CD14-positive monocyte (primary cell): ENCODE measurements around the gene KIRREL1. TPM values are rescaled to one million over a fixed set of nuclear protein-coding genes. Genes with fewer than 3 reads are reported as not detected.

Experiments used
- DNase-seq, 3 donors: peaks; one replicate each; pipeline ENCODE4 v3.0.0-alpha.2; 2011 to 2022
- H2AFZ ChIP-seq: 2 replicates; pipeline ENCODE4 v1.6.0; 2012; ENCODE audit warnings: mild to moderate bottlenecking, low read depth, low read length, inconsistent platforms; ENCODE audit not compliant: insufficient read depth, poor library complexity, severe bottlenecking
- H3K27ac ChIP-seq, 2 donors: 1 replicate in 1 of 2; 2 replicates in 1 of 2; pipeline ENCODE4 v1.5.1; 2012 to 2013; ENCODE audit warnings: low read length in 2 of 2, control low read depth in 1 of 2, inconsistent platforms in 1 of 2, low read depth in 1 of 2, mild to moderate bottlenecking in 1 of 2
- H3K27me3 ChIP-seq, 2 donors: one replicate each; pipeline versions ENCODE4 v1.6.0 to v1.6.1; 2011 to 2013; ENCODE audit warnings: low read length in 2 of 2; ENCODE audit not compliant: control insufficient read depth in 2 of 2, insufficient read depth in 2 of 2
- H3K36me3 ChIP-seq, 2 donors: replicated peaks in 1 of 2; 1 replicate in 1 of 2; 2 replicates in 1 of 2; pipeline versions ENCODE4 v1.5.1 to v1.6.1; 2012 to 2013; ENCODE audit warnings: low read length in 2 of 2, control low read depth in 1 of 2, inconsistent platforms in 1 of 2, mild to moderate bottlenecking in 1 of 2; ENCODE audit not compliant: insufficient read depth in 2 of 2, control insufficient read depth in 1 of 2
- H3K4me1 ChIP-seq, 2 donors: 1 replicate in 1 of 2; 2 replicates in 1 of 2; pipeline versions ENCODE4 v1.5.1 to v1.6.1; 2012 to 2013; ENCODE audit warnings: low read length in 2 of 2, control low read depth in 1 of 2, inconsistent platforms in 1 of 2, mild to moderate bottlenecking in 1 of 2, moderate library complexity in 1 of 2; ENCODE audit not compliant: insufficient read depth in 2 of 2, control insufficient read depth in 1 of 2
- H3K4me2 ChIP-seq: replicated peaks from 2 replicates; pipeline ENCODE3; 2012; ENCODE audit warnings: low read length, moderate library complexity, mild to moderate bottlenecking; ENCODE audit not compliant: poor library complexity, severe bottlenecking; ENCODE audit errors: extremely low read depth
- H3K4me3 ChIP-seq, 3 experiments: fragments of 200-600 bp in 1 of 3; sonication (generic) in 1 of 3; replicated peaks in 1 of 3; 1 replicate in 2 of 3; 2 replicates in 1 of 3; pipeline ENCODE4 v1.5.1; 2011 to 2013; ENCODE audit warnings: low read length in 3 of 3, mild to moderate bottlenecking in 3 of 3, control low read depth in 2 of 3, low read depth in 2 of 3, inconsistent platforms in 1 of 3, moderate library complexity in 1 of 3
- H3K79me2 ChIP-seq: 2 replicates; pipeline ENCODE4 v1.6.0; 2012; ENCODE audit warnings: mild to moderate bottlenecking, control low read depth, inconsistent platforms, low read length, moderate library complexity; ENCODE audit not compliant: insufficient read depth
- H3K9ac ChIP-seq: 2 replicates; pipeline ENCODE4 v1.6.0; 2017; ENCODE audit warnings: low read length, mild to moderate bottlenecking; ENCODE audit not compliant: insufficient read depth, poor library complexity, severe bottlenecking
- H3K9me3 ChIP-seq, 2 donors: replicated peaks in 1 of 2; 1 replicate in 1 of 2; 2 replicates in 1 of 2; pipeline versions ENCODE4 v1.5.1 to v1.6.1; 2012 to 2013; ENCODE audit warnings: low read length in 2 of 2, control low read depth in 1 of 2; ENCODE audit not compliant: control insufficient read depth in 1 of 2, insufficient read depth in 1 of 2
- H4K20me1 ChIP-seq: 2 replicates; pipeline ENCODE4 v1.6.0; 2012; ENCODE audit warnings: mild to moderate bottlenecking, low read length, control low read depth, moderate library complexity; ENCODE audit not compliant: insufficient read depth
- H3K27ac Mint-ChIP-seq, 7 donors: one replicate each; pipeline ENCODE4 v1.8.0; 2020; ENCODE audit warnings: mild to moderate bottlenecking in 7 of 7, mixed read lengths in 7 of 7, moderate library complexity in 6 of 7, inconsistent platforms in 2 of 7
- H3K27me3 Mint-ChIP-seq, 3 donors: one replicate each; pipeline ENCODE4 v1.8.0; 2021 to 2022; ENCODE audit warnings: low read depth in 3 of 3, mild to moderate bottlenecking in 3 of 3, mixed read lengths in 3 of 3, moderate library complexity in 3 of 3, inconsistent platforms in 1 of 3
- H3K36me3 Mint-ChIP-seq, 2 donors: one replicate each; pipeline ENCODE4 v1.8.0; 2020; ENCODE audit warnings: mixed read lengths in 2 of 2, inconsistent platforms in 1 of 2, mild to moderate bottlenecking in 1 of 2
- H3K4me1 Mint-ChIP-seq: one replicate; pipeline ENCODE4 v1.8.0; 2020; ENCODE audit warnings: mild to moderate bottlenecking, mixed read lengths
- H3K4me3 Mint-ChIP-seq, 2 donors: one replicate each; pipeline ENCODE4 v1.8.0; 2020; ENCODE audit warnings: mild to moderate bottlenecking in 2 of 2, mixed read lengths in 2 of 2, moderate library complexity in 1 of 2
- H3K9me3 Mint-ChIP-seq, 7 donors: one replicate each; pipeline ENCODE4 v1.8.0; 2020 to 2022; ENCODE audit warnings: mixed read lengths in 7 of 7, mild to moderate bottlenecking in 6 of 7, moderate library complexity in 6 of 7, inconsistent platforms in 2 of 7
- CTCF ChIP-seq: fragments of 200-600 bp; IDR thresholded peaks from one replicate; pipeline ENCODE4 v1.8.0; 2022; ENCODE audit warnings: antibody characterized with exemption, mild to moderate bottlenecking
- WGBS: methylation state at CpG from one replicate; pipeline ENCODE4 v1.1.5; 2013; ENCODE audit warnings: missing lambda C conversion rate; ENCODE audit not compliant: insufficient coverage; 5-methylcytosine and 5-hydroxymethylcytosine counted together
- intact Hi-C, 2 donors: fragments of 100-400 bp; cut with micrococcal nuclease; formaldehyde crosslinking; loops; one replicate each; pipeline versions ENCODE4 v1.15.0 to v1.15.1; 2023
- polyA plus RNA-seq, 3 donors: library from polyadenylated mRNA; depleted of rRNA in 1 of 3; unstranded in 2 of 3; stranded (reverse) in 1 of 3; fragments of 300-500 nt in 2 of 3; fragments of >200 nt in 1 of 3; fragmentation: Illumina TruSeq in 2 of 3; gene quantifications; 1 replicate in 2 of 3; 2 replicates in 1 of 3; pipeline ENCODE4 v1.2.3, GENCODE V29; 2012 to 2021

The KIRREL1 gene
- polyA plus RNA-seq, 3 donors, result not detected

GRCh38 chr1:157961805-157962762 lies 31.4 kb upstream of the KIRREL1 start:
- no peak overlapping the region for H3K27ac Mint-ChIP-seq
- no peak for TF ChIP-seq CTCF
- H3K9ac ChIP-seq, result no peak overlapping the region
- H3K27ac ChIP-seq, result no peak overlapping the region
- no peak overlapping the region for H3K4me3 ChIP-seq
- DNase-seq, result peak in 2 of 3 donors; percentile 12 to 70
- H3K4me3 Mint-ChIP-seq, result peak overlapping the region in 1 of 2 donors; percentile 29
- H3K36me3 Mint-ChIP-seq, result no peaks in the 10 kb centered on the region
- intact Hi-C loops, result loop anchor here (2.0 to 10.0 kb wide), 2 partner anchors 163 to 169 kb away; a partner anchor contains a TSS
- H3K9me3 ChIP-seq, result no peaks in the 10 kb centered on the region
- H2AFZ ChIP-seq, result no peak overlapping the region
- no peak overlapping the region for H3K4me2 ChIP-seq
- no peaks in the 10 kb centered on the region for H4K20me1 ChIP-seq
- H3K9me3 Mint-ChIP-seq, result peaks cover 0 to 4% (median 0%) of the 10 kb centered on the region in 7 donors
- peaks cover 16 to 30% of the 10 kb centered on the region in 2 donors for H3K27me3 ChIP-seq
- H3K79me2 ChIP-seq, result no peaks in the 10 kb centered on the region
- H3K4me1 Mint-ChIP-seq, result peaks cover 3% of the 10 kb centered on the region
- peaks cover 4% of the 10 kb centered on the region in 2 donors for H3K4me1 ChIP-seq
- peaks cover 12 to 37% (median 30%) of the 10 kb centered on the region in 3 donors for H3K27me3 Mint-ChIP-seq
- 89% methylated on average over 3 of the region's 11 CpGs for WGBS
- no peaks in the 10 kb centered on the region for H3K36me3 ChIP-seq

- peak; percentile 46 to 59 (median 47) for DNase-seq
- TF ChIP-seq CTCF, result peak; percentile 93
- Mint-ChIP-seq H3K9me3 (peaks cover 0 to 10% (median 3%) of the 10 kb centered on the region in 7 donors), H3K27me3 (peaks cover 6 to 28% (median 25%) of the 10 kb centered on the region in 3 donors), H3K36me3 (no peaks in the 10 kb centered on the region), H3K27ac (no peak overlapping the region), H3K4me3 (no peak overlapping the region), H3K4me1 (peaks cover 3% of the 10 kb centered on the region)
- Histone ChIP-seq H4K20me1 (no peaks in the 10 kb centered on the region), H3K36me3 (no peaks in the 10 kb centered on the region), H3K4me3 (no peak overlapping the region), H3K4me1 (no peaks in the 10 kb centered on the region), H3K27ac (no peak overlapping the region), H3K4me2 (no peak overlapping the region), H3K9ac (no peak overlapping the region), H3K9me3 (peaks cover 0 to 3% of the 10 kb centered on the region in 2 donors), H2AFZ (no peak overlapping the region), H3K79me2 (no peaks in the 10 kb centered on the region), H3K27me3 (peaks cover 8 to 23% of the 10 kb centered on the region in 2 donors)
- 57% methylated on average over 1 of the region's 5 CpGs for WGBS
- intact Hi-C loops, result loop anchor here (2.0 to 10.0 kb wide), 2 partner anchors 161 to 167 kb away; a partner anchor contains a TSS
Observed at GRCh38 chr1:157963713-157964112, 29.7 kb upstream of the KIRREL1 start.
